Neural progenitor cell (in vitro differentiated cells): Measurements from ENCODE around the gene MKRN2. TPM values are rescaled to one million over a fixed set of nuclear protein-coding genes. Genes with fewer than 3 reads are reported as not detected.
A peak's percentile ranks its signal among the peaks of the same experiment; 100 is the strongest.

Experiments used
- DNase-seq: peaks from one replicate; pipeline ENCODE4 v3.0.0-alpha.2; 2016; ENCODE audit warnings: low spot score
- H2AFZ ChIP-seq: fragments of 200-600 bp; sonication (generic); replicated peaks from 2 replicates; pipeline ENCODE4 v1.6.1; 2016; ENCODE audit warnings: antibody characterized with exemption
- H3F3A ChIP-seq: fragments of 200-600 bp; sonication (generic); 2 replicates; pipeline ENCODE4 v1.6.1; 2016; ENCODE audit warnings: antibody characterized with exemption, low read depth
- H3K27ac ChIP-seq: fragments of 200-600 bp; sonication (generic); 2 replicates; pipeline ENCODE4 v1.5.1; 2016; ENCODE audit warnings: mild to moderate bottlenecking
- H3K27me3 ChIP-seq: fragments of 200-600 bp; sonication (generic); 2 replicates; pipeline ENCODE4 v1.6.1; 2016; ENCODE audit warnings: mild to moderate bottlenecking, moderate library complexity
- H3K36me3 ChIP-seq: fragments of 200-600 bp; sonication (generic); 2 replicates; pipeline ENCODE4 v1.5.1; 2016
- H3K4me1 ChIP-seq: fragments of 200-600 bp; sonication (generic); 2 replicates; pipeline ENCODE4 v1.6.1; 2016; ENCODE audit warnings: mixed run types
- H3K4me2 ChIP-seq: fragments of 200-600 bp; sonication (generic); 2 replicates; pipeline ENCODE4 v1.6.1; 2016
- H3K4me3 ChIP-seq: fragments of 200-600 bp; sonication (generic); 2 replicates; pipeline ENCODE4 v1.5.1; 2016
- H3K79me2 ChIP-seq: fragments of 200-600 bp; sonication (generic); 2 replicates; pipeline ENCODE4 v1.6.1; 2016; ENCODE audit warnings: low read depth
- H3K9ac ChIP-seq: fragments of 200-600 bp; sonication (generic); 2 replicates; pipeline ENCODE4 v1.6.1; 2016
- H3K9me3 ChIP-seq: fragments of 200-600 bp; sonication (generic); 2 replicates; pipeline ENCODE4 v1.5.1; 2016; ENCODE audit warnings: low read depth
- H4K20me1 ChIP-seq: fragments of 200-600 bp; sonication (generic); 2 replicates; pipeline ENCODE4 v1.6.1; 2016; ENCODE audit warnings: low read depth
- H3K27ac Mint-ChIP-seq: 3 replicates; pipeline ENCODE4 v1.8.0; 2021; ENCODE audit warnings: mixed read lengths
- H3K27me3 Mint-ChIP-seq: 2 replicates; pipeline ENCODE4 v1.8.0; 2022; ENCODE audit warnings: low read depth, mild to moderate bottlenecking, inconsistent platforms, moderate library complexity, mixed read lengths; ENCODE audit not compliant: insufficient read depth
- H3K36me3 Mint-ChIP-seq: 3 replicates; pipeline ENCODE4 v1.8.0; 2021; ENCODE audit warnings: mixed read lengths
- H3K4me1 Mint-ChIP-seq: 3 replicates; pipeline ENCODE4 v1.8.0; 2021; ENCODE audit warnings: mixed read lengths
- H3K4me3 Mint-ChIP-seq: 3 replicates; pipeline ENCODE4 v1.8.0; 2021; ENCODE audit warnings: mild to moderate bottlenecking, moderate library complexity, mixed read lengths
- H3K9me3 Mint-ChIP-seq: 3 replicates; pipeline ENCODE4 v1.8.0; 2020; ENCODE audit warnings: mixed read lengths
- EZH2 ChIP-seq: fragments of 200-600 bp; sonication (generic); IDR thresholded peaks from 2 replicates; pipeline ENCODE4 v1.6.1; 2017; ENCODE audit warnings: antibody characterized with exemption, mild to moderate bottlenecking, moderate library complexity
- EZH2phosphoT487 ChIP-seq: fragments of 200-600 bp; sonication (generic); IDR thresholded peaks from 2 replicates; pipeline ENCODE4 v1.6.1; 2017; ENCODE audit warnings: antibody characterized with exemption
- total RNA-seq: library from RNA; depleted of rRNA; stranded (reverse); fragments of >200 nt; gene quantifications from 2 replicates; pipeline ENCODE4 v1.2.3, GENCODE V29; 2015; ENCODE audit warnings: low replicate concordance
- TF ChIP-seq, protein P1 (sequence below): fragments of 200-600 bp; sonication (generic); IDR thresholded peaks from 2 replicates; pipeline ENCODE4 v1.5.1; 2017; ENCODE audit warnings: antibody characterized with exemption, mild to moderate bottlenecking

Gene MKRN2
- total RNA-seq, 1 donor from 2014 or later, result 26.5 TPM

DNA sequence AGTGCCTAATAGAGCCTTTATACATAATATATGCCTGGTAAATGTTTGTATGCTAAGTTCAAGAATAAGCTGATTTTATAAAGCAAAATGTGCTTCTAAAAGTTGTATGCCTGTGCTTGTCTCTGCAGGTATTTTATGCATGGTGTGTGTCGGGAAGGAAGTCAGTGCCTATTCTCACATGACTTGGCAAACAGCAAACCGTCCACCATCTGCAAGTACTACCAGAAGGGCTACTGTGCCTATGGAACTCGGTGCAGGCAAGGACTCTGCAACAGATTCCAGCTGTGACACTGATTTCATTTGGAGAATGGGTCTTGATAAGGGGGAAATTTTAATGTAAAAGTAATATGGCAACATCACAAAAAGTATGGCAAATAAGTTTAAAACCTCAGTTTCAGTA lies 11.9 kb downstream of the MKRN2 start:
- Histone ChIP-seq H3K4me3 (no peak overlapping the region), H2AFZ (no peak overlapping the region), H3K4me1 (no peaks in the 10 kb centered on the region), H3F3A (no peaks in the 10 kb centered on the region), H3K27ac (no peak overlapping the region), H3K79me2 (peaks cover 48% of the 10 kb centered on the region), H4K20me1 (peaks cover 20% of the 10 kb centered on the region), H3K9ac (no peak overlapping the region), H3K9me3 (no peaks in the 10 kb centered on the region), H3K27me3 (no peaks in the 10 kb centered on the region), H3K36me3 (peaks cover 4% of the 10 kb centered on the region), H3K4me2 (no peak overlapping the region)
- peak overlapping the region; percentile 60 for H3K27ac Mint-ChIP-seq
- peaks cover 2% of the 10 kb centered on the region for H3K27me3 Mint-ChIP-seq
- H3K4me1 Mint-ChIP-seq, result no peaks in the 10 kb centered on the region
- H3K36me3 Mint-ChIP-seq, result peaks cover 48% of the 10 kb centered on the region
- peaks cover 18% of the 10 kb centered on the region for H3K9me3 Mint-ChIP-seq
- no peak overlapping the region for H3K4me3 Mint-ChIP-seq
- no peak for DNase-seq
- TF ChIP-seq EZH2, result no peak
- no peak for TF ChIP-seq EZH2phosphoT487
- TF ChIP-seq, protein P1, sequence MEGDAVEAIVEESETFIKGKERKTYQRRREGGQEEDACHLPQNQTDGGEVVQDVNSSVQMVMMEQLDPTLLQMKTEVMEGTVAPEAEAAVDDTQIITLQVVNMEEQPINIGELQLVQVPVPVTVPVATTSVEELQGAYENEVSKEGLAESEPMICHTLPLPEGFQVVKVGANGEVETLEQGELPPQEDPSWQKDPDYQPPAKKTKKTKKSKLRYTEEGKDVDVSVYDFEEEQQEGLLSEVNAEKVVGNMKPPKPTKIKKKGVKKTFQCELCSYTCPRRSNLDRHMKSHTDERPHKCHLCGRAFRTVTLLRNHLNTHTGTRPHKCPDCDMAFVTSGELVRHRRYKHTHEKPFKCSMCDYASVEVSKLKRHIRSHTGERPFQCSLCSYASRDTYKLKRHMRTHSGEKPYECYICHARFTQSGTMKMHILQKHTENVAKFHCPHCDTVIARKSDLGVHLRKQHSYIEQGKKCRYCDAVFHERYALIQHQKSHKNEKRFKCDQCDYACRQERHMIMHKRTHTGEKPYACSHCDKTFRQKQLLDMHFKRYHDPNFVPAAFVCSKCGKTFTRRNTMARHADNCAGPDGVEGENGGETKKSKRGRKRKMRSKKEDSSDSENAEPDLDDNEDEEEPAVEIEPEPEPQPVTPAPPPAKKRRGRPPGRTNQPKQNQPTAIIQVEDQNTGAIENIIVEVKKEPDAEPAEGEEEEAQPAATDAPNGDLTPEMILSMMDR, result no peak

DNA sequence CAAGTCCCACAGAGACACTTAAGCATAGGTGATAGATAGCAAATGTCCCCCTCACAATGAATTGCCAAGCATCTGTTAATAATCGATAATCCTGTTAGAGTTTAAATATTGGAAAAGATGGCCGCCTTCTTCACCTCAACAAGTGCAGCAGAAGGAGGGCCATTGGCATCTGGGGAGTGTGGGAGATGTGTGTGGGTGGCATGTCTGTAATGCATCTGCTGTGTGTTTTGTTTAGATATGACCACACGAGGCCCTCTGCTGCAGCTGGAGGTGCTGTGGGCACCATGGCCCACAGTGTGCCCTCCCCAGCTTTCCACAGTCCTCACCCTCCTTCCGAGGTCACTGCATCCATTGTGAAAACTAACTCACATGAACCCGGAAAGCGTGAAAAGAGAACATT lies 12.9 kb downstream of the MKRN2 start:
- H3K9me3 Mint-ChIP-seq, result peaks cover 18% of the 10 kb centered on the region

DNA sequence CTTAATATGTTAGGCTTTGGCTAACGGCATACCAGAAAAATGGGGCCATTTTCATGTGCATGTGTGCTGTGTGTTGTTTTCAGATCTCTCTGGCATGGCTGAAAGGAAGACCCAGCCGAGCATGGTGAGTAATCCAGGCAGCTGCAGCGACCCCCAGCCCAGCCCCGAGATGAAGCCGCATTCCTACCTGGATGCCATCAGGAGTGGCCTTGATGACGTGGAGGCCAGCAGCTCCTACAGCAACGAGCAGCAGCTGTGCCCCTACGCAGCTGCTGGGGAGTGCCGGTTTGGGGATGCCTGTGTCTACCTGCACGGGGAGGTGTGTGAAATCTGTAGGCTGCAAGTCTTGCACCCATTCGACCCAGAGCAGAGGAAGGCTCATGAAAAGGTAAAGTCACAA lies 15.1 kb downstream of the MKRN2 start:
- H3K27me3 ChIP-seq, result no peaks in the 10 kb centered on the region
- no peak for DNase-seq
- H3K27ac ChIP-seq, result no peak overlapping the region
- H3K4me1 ChIP-seq, result no peaks in the 10 kb centered on the region
- no peak overlapping the region for H3K9ac ChIP-seq
- no peak overlapping the region for H3K4me3 ChIP-seq
- H2AFZ ChIP-seq, result no peak overlapping the region
- Mint-ChIP-seq H3K27me3 (peaks cover 2% of the 10 kb centered on the region), H3K27ac (no peak overlapping the region), H3K4me1 (no peaks in the 10 kb centered on the region), H3K9me3 (peaks cover 4% of the 10 kb centered on the region), H3K36me3 (peaks cover 45% of the 10 kb centered on the region), H3K4me3 (no peak overlapping the region)
- H3K4me2 ChIP-seq, result no peak overlapping the region
- peaks cover 16% of the 10 kb centered on the region for H3K79me2 ChIP-seq
- H3F3A ChIP-seq, result no peaks in the 10 kb centered on the region
- no peaks in the 10 kb centered on the region for H4K20me1 ChIP-seq
- TF ChIP-seq, protein P1, result no peak
- TF ChIP-seq EZH2phosphoT487, result no peak
- no peak for TF ChIP-seq EZH2
- H3K36me3 ChIP-seq, result peaks cover 4% of the 10 kb centered on the region
- no peaks in the 10 kb centered on the region for H3K9me3 ChIP-seq

More for the DNA sequence above, 12.9 kb downstream of the MKRN2 start:
- H3K36me3 Mint-ChIP-seq, result peaks cover 51% of the 10 kb centered on the region
- Histone ChIP-seq H3K4me1 (no peaks in the 10 kb centered on the region), H4K20me1 (peaks cover 18% of the 10 kb centered on the region), H3K9me3 (no peaks in the 10 kb centered on the region), H3K27ac (no peak overlapping the region), H3K27me3 (no peaks in the 10 kb centered on the region), H3F3A (no peaks in the 10 kb centered on the region), H3K79me2 (peaks cover 37% of the 10 kb centered on the region), H3K9ac (no peak overlapping the region), H3K4me3 (no peak overlapping the region), H3K36me3 (peaks cover 4% of the 10 kb centered on the region), H3K4me2 (no peak overlapping the region), H2AFZ (no peak overlapping the region)
- H3K27ac Mint-ChIP-seq, result no peak overlapping the region
- TF ChIP-seq, protein P1, result no peak
- TF ChIP-seq EZH2phosphoT487 (no peak), EZH2 (no peak)
- no peak for DNase-seq
- no peak overlapping the region for H3K4me3 Mint-ChIP-seq
- peaks cover 2% of the 10 kb centered on the region for H3K27me3 Mint-ChIP-seq
- no peaks in the 10 kb centered on the region for H3K4me1 Mint-ChIP-seq
